ENCODE data around the gene GPR83. TPM values are rescaled to one million over a fixed set of nuclear protein-coding genes. Genes with fewer than 3 reads are reported as not detected.

Gene GPR83
- under 0.01 TPM in 2 replicates for total RNA-seq

DNA sequence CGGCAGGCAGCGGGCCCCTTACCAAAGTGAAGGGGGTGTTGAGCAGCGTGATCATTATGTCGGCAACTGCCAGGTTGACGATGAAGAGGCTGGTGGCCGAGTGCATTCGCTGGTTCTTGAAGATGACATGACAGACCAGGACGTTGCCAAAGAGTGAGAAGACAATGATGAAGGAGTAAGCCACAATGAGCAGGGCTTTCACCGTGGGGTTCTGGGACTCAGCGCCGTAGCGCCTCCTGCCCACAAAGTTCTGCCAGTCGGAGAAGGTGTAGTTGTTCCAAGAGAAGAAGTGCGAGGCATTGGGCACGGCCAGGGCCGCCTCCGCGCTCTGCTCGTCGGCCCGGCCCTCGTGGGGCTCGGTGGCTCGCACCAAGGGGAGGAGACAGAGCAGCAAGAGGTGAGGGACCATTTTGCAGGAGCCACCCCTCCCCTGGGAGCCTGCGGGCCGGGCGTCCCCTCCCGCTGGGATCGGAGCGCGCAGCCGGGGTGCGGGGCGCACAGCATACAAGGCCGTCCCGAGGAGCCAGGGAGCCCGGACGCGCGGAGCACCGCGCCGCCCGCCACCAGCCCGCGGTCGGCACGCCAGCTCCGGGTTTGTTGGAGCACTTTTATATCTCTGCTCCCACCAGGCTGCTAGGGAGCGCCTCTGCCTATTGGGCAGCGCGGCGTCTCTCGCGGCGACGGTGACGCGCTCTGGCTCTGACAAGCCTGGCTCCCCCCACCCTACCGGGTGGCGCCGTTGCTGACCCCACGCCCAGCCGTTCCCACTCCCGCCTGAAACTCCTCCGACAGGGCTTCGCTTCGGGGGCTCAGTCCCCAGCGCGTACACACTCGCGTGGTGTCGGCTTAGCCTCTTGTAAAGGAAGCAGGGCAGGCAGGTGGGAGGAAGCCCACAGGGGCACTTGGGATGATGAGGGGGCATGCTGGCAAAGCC is at the start of gene GPR83:
Gene GPR83, minus strand, starts transcription at position 581 of the 934 bp plus-strand sequence. Its CDS starts 172 bp downstream, at position 409.
- no peak for DNase-seq (ENCODE audit: low read depth)
- H3K4me3 ChIP-seq (ENCODE audit: low read depth, low read length), result peak within 1 kb of the TSS; percentile 9
- no peak for FAIRE-seq
- H3K27me3 ChIP-seq (ENCODE audit: control insufficient read depth, insufficient read depth, low read length), result peaks cover 23% of the 10 kb centered on the region
- no peak for TF ChIP-seq CTCF (IDR thresholded peaks at IDR 0.05; ENCODE audit: insufficient read depth, low read length, severe bottlenecking)
- H3K36me3 ChIP-seq (ENCODE audit: control insufficient read depth, insufficient read depth, low read length), result no peaks in the 10 kb centered on the region

- DNase-seq (ENCODE audit: low read depth) (peak; percentile 76), FAIRE-seq (no peak)
- Histone ChIP-seq H3K27me3 (ENCODE audit: control insufficient read depth, insufficient read depth, low read length) (no peaks in the 10 kb centered on the region), H3K36me3 (ENCODE audit: control insufficient read depth, insufficient read depth, low read length) (peaks cover 3% of the 10 kb centered on the region), H3K4me3 (ENCODE audit: low read depth, low read length) (no peak overlapping the region)
- no peak for TF ChIP-seq CTCF (IDR thresholded peaks at IDR 0.05; ENCODE audit: insufficient read depth, low read length, severe bottlenecking)
Observed at GRCh38 chr11:94450048-94450447, 48.8 kb upstream of the GPR83 start.

GRCh38 chr11:94449437-94449836 is 48.2 kb upstream of the GPR83 start:
- H3K36me3 ChIP-seq (ENCODE audit: control insufficient read depth, insufficient read depth, low read length), result peaks cover 3% of the 10 kb centered on the region
- TF ChIP-seq CTCF (IDR thresholded peaks at IDR 0.05; ENCODE audit: insufficient read depth, low read length, severe bottlenecking), result no peak
- no peak overlapping the region for H3K4me3 ChIP-seq (ENCODE audit: low read depth, low read length)
- no peaks in the 10 kb centered on the region for H3K27me3 ChIP-seq (ENCODE audit: control insufficient read depth, insufficient read depth, low read length)
- peak; percentile 100 for DNase-seq (ENCODE audit: low read depth)
- FAIRE-seq, result peak; percentile 96

GRCh38 chr11:94449029-94449428 is 47.8 kb upstream of the GPR83 start:
- Histone ChIP-seq H3K36me3 (ENCODE audit: control insufficient read depth, insufficient read depth, low read length) (peaks cover 3% of the 10 kb centered on the region), H3K27me3 (ENCODE audit: control insufficient read depth, insufficient read depth, low read length) (no peaks in the 10 kb centered on the region), H3K4me3 (ENCODE audit: low read depth, low read length) (no peak overlapping the region)
- no peak for DNase-seq (ENCODE audit: low read depth)
- no peak for FAIRE-seq
- no peak for TF ChIP-seq CTCF (IDR thresholded peaks at IDR 0.05; ENCODE audit: insufficient read depth, low read length, severe bottlenecking)

GRCh38 chr11:94447149-94447548 is 45.9 kb upstream of the GPR83 start:
- FAIRE-seq (peak; percentile 32), DNase-seq (ENCODE audit: low read depth) (no peak)
- Histone ChIP-seq H3K36me3 (ENCODE audit: control insufficient read depth, insufficient read depth, low read length) (peaks cover 3% of the 10 kb centered on the region), H3K27me3 (ENCODE audit: control insufficient read depth, insufficient read depth, low read length) (no peaks in the 10 kb centered on the region), H3K4me3 (ENCODE audit: low read depth, low read length) (no peak overlapping the region)
- TF ChIP-seq CTCF (IDR thresholded peaks at IDR 0.05; ENCODE audit: insufficient read depth, low read length, severe bottlenecking), result no peak

Data from bronchial epithelial cell (primary cell).